HG02970 (cell line): ENCODE measurements around the gene RYR3.

Experiments
- ATAC-seq: cut with Tn5 transposase; IDR thresholded peaks from one replicate; pipeline ENCODE4 v1.9.1; 2021; ENCODE audit warnings: mild to moderate bottlenecking, moderate library complexity, moderate number of reproducible peaks; ENCODE audit not compliant: unreplicated experiment, low FRiP score

RYR3 gene

GRCh38 chr15:33851079-33851478 is 540.3 kb downstream of the RYR3 start:
- no peak for ATAC-seq

GRCh38 chr15:33852094-33852493 is 541.3 kb downstream of the RYR3 start:
- no peak for ATAC-seq

DNA sequence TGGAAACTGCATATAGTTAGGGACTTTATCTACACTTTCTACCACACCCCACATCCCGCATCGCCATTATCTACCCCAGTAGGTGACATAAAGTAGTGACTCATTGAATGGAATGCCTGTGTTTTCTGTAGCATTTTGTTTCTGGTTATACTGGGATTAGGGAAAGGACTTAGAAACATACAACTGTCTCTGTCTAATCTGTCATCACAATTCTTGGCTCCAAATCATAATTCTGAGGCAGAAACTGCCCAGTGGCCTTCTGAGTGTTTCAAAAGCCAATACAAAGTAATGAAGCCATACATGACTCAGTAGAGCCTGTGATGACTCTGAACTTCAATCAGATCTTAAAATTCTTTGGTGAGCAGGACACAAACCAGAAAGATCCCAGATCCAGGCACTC is 541.8 kb downstream of the RYR3 start:
- ATAC-seq = no peak

- ATAC-seq = no peak
Measured at GRCh38 chr15:33857726-33858125, 547.0 kb downstream of the RYR3 start.

- no peak for ATAC-seq
Measured at GRCh38 chr15:33858836-33859235, 548.1 kb downstream of the RYR3 start.

- no peak for ATAC-seq
Measured at GRCh38 chr15:33859992-33860545, 549.3 kb downstream of the RYR3 start.

DNA sequence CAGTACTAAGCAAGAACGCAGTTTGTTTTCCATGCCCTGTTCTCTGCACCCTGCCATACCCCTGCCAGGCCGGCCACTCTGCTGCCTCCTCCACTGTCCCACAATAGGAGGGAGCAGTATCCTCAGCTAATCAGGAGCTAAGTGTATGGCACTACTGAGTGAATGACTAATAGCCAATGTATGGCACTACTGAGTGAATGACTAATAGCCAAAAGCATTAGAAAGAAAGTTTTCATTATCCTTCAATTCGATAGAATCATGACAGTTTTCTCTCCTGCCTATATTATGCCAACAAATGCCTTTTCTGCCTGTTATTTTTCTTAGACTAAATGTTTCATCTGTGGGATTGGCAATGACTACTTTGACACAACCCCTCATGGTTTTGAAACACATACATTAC is 550.0 kb downstream of the RYR3 start:
- ATAC-seq = no peak

- ATAC-seq = no peak
Measured at GRCh38 chr15:33864360-33865075, 553.8 kb downstream of the RYR3 start.

GRCh38 chr15:33865416-33865815 is 554.6 kb downstream of the RYR3 start:
- ATAC-seq = no peak

GRCh38 chr15:33866101-33866737 is 555.5 kb downstream of the RYR3 start:
- no peak for ATAC-seq

DNA sequence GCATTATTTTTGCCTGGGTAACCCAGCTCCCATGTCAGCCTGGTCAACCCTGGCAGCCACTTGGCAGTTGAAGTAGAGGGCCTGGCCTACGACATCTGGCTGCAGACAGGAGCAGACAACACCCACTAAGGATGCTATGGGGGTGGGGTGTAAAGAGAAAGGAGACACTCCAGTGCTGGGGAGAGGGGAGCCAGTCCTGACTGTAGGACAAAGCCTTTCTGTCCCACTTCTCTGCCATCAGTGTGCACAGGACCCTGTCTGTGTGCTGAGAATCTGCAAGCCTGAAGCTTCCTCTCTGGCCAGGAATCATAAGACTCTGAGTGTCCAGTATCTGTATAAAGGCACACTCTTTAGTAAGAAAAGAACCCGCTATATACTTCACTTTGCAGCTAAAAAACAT is 561.2 kb downstream of the RYR3 start:
- no peak for ATAC-seq

DNA sequence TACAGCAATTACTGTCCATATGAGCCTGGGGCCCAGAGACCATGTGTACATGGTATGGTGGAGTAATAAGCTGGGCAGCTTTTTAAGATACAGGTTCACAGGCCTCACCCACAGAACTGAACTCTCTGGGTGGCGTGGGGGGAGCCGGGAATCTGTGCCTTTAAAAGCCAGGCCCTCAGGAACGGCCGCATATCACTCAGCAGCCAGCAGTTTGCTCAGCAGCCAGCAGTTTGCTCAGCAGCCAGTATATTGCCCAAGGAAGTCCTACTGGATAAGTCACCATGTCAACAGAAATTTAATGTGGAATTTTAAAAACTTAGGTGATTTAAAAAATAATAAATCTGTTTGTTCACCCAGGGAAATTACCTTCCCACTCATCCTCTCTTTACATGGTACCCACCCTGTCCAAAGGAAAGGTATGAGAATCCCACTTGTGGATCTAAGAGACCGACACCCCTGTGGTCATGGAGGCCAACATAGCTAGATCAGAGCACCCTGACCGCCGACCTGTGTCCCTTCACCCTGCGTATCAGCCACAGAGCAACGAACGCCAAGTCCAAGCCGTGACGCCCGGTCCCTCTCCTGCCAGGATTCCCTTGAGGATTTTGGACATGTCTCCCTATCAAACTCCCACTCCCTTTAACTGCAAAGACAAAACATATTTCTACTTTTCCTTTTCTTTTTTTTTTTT is 561.8 kb downstream of the RYR3 start:
- no peak for ATAC-seq

DNA sequence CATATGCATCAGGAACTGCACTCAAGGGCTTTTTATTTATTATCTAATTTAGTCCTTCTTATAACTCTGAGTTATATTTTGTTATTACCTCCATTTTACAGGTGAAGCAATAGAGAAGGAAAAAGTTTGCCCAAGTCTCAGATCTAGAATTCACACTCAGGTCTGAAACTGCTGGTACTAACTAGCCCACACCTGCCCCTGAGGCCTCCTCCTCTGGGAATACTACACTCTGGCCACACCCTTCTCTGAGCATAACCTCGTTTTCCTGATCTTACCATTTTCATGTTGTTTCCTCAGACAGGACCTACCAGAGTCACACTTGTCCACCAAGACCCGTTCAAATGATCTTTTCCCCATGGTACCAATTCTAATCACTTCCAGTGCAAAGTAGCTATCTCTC is 563.4 kb downstream of the RYR3 start:
- no peak for ATAC-seq

GRCh38 chr15:33882921-33883320 is 572.2 kb downstream of the RYR3 start:
- ATAC-seq = no peak

GRCh38 chr15:33888176-33888575 is 577.4 kb downstream of the RYR3 start:
- no peak for ATAC-seq

- no peak for ATAC-seq
Measured at GRCh38 chr15:33894193-33894592, 583.4 kb downstream of the RYR3 start.

DNA sequence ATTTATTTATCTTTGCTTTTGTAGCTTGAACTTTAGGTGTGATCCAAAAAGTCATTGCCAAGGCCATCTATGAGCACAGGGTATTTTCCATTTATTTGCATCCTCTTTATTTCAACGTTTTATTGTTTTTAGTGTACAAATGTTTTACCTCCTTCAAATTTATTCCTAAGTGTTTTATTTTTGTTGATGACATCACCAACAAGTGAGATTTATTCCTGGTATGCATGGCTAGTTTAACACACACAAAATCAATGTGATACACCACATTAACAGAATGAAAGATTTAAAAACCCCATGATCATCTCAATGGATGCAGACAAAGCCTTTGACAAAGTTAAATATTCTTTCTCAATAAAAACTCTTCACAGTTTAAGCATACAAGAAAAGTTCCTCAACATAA is 591.3 kb downstream of the RYR3 start:
- ATAC-seq = no peak

- ATAC-seq = no peak
Measured at GRCh38 chr15:33903661-33904060, 592.9 kb downstream of the RYR3 start.

DNA sequence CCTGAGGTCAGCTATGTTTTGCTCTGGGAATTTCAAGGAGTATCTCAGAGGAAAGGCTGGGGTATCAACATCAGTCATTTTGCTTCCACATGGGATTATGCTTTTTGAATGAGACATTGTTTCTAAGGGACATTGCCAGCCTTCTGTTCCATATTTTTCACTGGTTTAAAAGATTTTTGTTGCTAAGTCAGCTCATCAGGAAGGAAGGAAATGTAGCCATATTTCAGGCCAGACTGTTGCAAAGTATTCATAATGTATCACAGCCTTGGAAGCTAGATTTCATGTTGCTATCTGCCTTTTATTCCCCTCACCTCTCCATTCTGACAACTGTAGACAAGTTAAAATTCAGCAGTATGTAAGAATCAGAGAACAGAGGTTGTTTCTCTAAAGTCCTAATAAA is 596.6 kb downstream of the RYR3 start:
- no peak for ATAC-seq

GRCh38 chr15:33908406-33908805 is 597.6 kb downstream of the RYR3 start:
- no peak for ATAC-seq

- ATAC-seq = no peak
Measured at GRCh38 chr15:33910741-33911140, 600.0 kb downstream of the RYR3 start.
